RWPE1 (cell line): ENCODE measurements around the gene RIPOR1.
A peak's percentile ranks its signal among the peaks of the same experiment; 100 is the strongest.

Experiments
- CTCF ChIA-PET: fragments of 350-600 bp; sonication (Branson Sonifier 250); formaldehyde crosslinking; extraction: SDS; loops from one replicate; lab custom pipeline; 2021; lab: Yijun Ruan, JAX
- POLR2A ChIA-PET: fragments of 400-600 bp; formaldehyde crosslinking; extraction: SDS; loops from one replicate; lab custom pipeline; 2020; ENCODE audit warnings: antibody characterized with exemption; ENCODE audit not compliant: low non-redundant PET; lab: Yijun Ruan, JAX
- DNase-seq: peaks from one replicate; pipeline ENCODE4 v3.0.0; 2012; ENCODE audit warnings: low spot score
- H3K27ac ChIP-seq: fragments of 450-650 bp; 2 replicates; pipeline ENCODE4 v1.5.1; 2017
- TF ChIP-seq, protein P1 (sequence below): fragments of 450-650 bp; conservative IDR thresholded peaks from 2 replicates; pipeline ENCODE4 v1.5.1; 2017; ENCODE audit warnings: low read depth, mild to moderate bottlenecking

Gene RIPOR1

DNA sequence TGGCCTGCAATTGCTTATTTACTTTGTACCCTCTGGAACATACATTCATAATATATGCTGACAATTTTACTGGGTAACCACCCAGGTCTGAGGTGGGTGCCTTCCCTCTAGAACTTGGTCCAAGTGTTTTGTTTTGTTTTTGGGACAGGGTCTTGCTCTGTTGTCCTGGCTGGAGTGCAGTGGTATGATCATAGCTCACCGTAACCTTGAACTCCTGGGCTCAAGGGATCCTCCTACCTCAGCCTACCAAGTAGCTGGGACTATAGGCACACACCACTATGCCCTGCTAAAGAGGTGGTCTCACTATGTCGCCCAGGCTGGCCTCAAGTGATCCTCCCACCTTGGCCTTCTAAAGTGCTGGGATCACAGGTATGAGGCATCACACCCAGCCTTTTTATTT, 22.5 kb downstream of the RIPOR1 start:
- POLR2A ChIA-PET, result no interaction called here
- TF ChIP-seq, protein P1, sequence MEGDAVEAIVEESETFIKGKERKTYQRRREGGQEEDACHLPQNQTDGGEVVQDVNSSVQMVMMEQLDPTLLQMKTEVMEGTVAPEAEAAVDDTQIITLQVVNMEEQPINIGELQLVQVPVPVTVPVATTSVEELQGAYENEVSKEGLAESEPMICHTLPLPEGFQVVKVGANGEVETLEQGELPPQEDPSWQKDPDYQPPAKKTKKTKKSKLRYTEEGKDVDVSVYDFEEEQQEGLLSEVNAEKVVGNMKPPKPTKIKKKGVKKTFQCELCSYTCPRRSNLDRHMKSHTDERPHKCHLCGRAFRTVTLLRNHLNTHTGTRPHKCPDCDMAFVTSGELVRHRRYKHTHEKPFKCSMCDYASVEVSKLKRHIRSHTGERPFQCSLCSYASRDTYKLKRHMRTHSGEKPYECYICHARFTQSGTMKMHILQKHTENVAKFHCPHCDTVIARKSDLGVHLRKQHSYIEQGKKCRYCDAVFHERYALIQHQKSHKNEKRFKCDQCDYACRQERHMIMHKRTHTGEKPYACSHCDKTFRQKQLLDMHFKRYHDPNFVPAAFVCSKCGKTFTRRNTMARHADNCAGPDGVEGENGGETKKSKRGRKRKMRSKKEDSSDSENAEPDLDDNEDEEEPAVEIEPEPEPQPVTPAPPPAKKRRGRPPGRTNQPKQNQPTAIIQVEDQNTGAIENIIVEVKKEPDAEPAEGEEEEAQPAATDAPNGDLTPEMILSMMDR, result no peak
- CTCF ChIA-PET, result interaction anchor here (0.5 to 0.6 kb wide), 2 partner anchors 10 to 111 kb away, joined by 3 to 5 read pairs; no protein-coding TSS in a partner anchor
- no peak for DNase-seq
- peak overlapping the region; percentile 29; the same call in 1 of the 2 replicates for H3K27ac ChIP-seq

DNA sequence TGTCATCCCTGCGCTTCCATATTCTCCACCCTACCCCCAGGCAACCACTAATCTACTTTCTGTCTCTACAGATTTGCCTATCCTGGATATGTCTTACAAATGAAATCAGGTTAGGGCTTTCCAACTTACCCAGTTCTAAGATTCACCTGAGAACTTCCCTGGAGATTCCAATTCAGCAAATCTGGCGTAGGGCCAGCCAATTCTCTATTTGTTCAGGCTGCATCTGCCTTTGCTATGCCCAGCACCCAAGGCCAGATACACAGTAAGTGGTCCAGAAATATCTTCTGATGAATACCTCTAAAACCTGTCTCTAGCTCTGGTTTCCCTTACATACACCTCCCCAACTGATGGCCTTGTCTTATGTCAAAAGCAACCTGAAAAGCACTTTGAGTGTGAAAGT, 23.3 kb downstream of the RIPOR1 start:
- CTCF ChIA-PET, result interaction anchor here (0.6 to 0.7 kb wide), 3 partner anchors 10 to 332 kb away, joined by 4 to 5 read pairs (median 5); partner anchors contain the start of gene CTCF
- H3K27ac ChIP-seq, result no peak overlapping the region
- TF ChIP-seq, protein P1, result no peak
- POLR2A ChIA-PET, result no interaction called here
- no peak for DNase-seq

DNA sequence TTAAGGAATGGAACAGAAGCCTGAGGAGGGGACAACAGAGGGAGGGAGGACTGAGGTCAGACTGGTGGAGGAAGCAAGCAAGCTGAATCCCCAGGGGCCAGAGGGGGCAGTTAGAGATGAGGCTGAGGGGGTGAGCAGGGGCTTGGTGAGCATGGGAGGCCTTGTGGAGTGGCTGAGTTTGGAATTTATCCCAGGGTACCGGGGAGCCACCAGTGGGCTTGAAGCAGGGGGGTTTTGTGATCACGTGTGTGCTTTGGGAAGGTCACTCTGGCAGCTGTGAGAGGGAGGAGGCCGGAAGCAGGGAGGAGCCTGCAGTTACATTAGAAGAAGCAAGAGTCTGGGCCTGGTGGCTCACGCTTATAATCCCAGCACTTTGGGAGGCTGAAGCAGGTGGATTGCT, 23.8 kb downstream of the RIPOR1 start:
- TF ChIP-seq, protein P1, result no peak
- CTCF ChIA-PET, result interaction anchor here (0.6 kb wide), 1 partner anchor 332 kb away, joined by 5 read pairs; no protein-coding TSS in a partner anchor
- POLR2A ChIA-PET, result no interaction called here
- DNase-seq, result no peak
- no peak overlapping the region for H3K27ac ChIP-seq

DNA sequence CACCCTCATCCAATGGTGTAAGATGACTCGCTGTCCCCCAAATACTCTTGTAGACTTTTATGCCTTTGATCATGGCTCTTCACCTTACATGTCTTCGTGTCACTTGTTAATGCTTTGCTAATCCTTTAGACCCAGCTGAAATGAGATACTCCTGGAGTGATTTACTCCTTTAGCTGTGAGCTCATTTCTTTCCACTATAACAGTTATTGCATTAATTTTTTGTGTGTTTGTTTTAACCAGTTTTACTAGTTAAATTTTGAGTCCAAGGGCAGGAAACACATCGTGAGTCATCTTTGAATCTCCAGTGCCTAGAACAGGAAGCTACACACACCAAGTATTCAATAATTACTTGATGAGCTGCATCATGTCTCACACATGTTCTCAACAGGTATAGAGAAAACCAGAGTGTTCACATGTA, 27.2 kb downstream of the RIPOR1 start:
- peak; percentile 37 for DNase-seq
- H3K27ac ChIP-seq, result peak overlapping the region; percentile 82
- TF ChIP-seq, protein P1, result no peak
- ChIA-PET POLR2A (interaction anchor here (0.5 kb wide), 1 partner anchor 49 kb away, joined by 4 read pairs; no protein-coding TSS in a partner anchor), CTCF (interaction anchor here (1.0 to 1.6 kb wide), 3 partner anchors 8 to 35 kb away, joined by 3 to 9 read pairs (median 6); no protein-coding TSS in a partner anchor)

DNA sequence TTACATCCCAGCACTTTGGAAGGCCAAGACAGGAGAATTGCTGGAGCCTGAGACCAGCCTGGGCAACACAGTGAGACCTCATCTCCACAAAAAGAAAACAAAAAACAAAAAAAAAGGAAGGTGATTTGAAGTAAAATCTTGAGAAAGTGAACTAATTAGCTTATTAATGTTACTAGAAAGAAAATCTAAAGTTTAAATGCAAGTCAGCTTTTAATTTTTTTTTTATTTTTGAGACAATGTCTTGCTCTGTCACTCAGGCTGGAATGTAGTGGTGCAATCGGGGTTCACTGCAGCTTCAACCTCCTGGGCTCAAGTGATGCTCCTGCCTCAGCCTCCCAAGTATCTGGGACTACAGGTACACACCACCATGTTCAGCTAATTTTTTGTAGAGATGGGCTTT, 30.2 kb downstream of the RIPOR1 start:
- DNase-seq, result no peak
- peak overlapping the region; percentile 39 for H3K27ac ChIP-seq
- POLR2A ChIA-PET, result no interaction called here
- TF ChIP-seq, protein P1, result no peak
- CTCF ChIA-PET, result interaction anchor here (0.5 to 0.8 kb wide), 2 partner anchors 11 to 84 kb away, joined by 3 to 5 read pairs; no protein-coding TSS in a partner anchor

DNA sequence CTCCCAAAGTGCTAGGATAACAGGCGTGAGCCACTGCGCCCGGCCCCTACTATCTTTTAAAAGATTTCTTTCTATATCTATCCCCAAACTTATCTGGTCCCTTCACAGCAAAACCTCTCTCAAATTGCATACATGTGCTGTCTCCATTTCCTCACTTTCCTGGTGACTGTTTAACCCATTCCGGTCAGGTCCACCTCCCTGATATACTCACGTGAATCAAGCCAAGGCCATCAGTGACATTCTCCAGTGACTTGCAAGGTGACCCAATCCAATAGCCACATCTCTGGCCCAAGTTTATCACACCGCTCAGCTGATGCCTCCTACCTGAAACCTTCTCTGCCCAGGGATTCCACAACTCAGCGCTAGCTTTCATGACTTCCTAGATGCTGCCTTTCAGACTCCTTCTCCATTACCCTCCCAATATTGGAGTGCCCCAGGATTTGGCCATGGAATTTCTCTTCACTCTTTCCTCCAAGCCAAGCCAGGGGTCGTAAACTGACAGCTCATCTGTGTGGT, 32.3 kb downstream of the RIPOR1 start:
- CTCF ChIA-PET, result interaction anchor here (0.9 to 2.6 kb wide), 5 partner anchors 14 to 256 kb away, joined by 3 to 15 read pairs (median 5); no protein-coding TSS in a partner anchor
- peak overlapping the region; percentile 99 for H3K27ac ChIP-seq
- POLR2A ChIA-PET, result no interaction called here
- TF ChIP-seq, protein P1, result no peak
- DNase-seq, result no peak
